Immature natural killer cell (primary cell): ENCODE data around the gene WDR37. TPM values are rescaled to one million over a fixed set of nuclear protein-coding genes. Genes with fewer than 3 reads are reported as not detected.
A peak's percentile ranks its signal among the peaks of the same experiment; 100 is the strongest.
"Not testable (repeated sequence)": the region's sequence is repeated elsewhere in the genome, so short reads cannot be mapped to it uniquely, and the experiment has no call there.

Experiments
- DNase-seq, 3 donors: peaks; one replicate each; pipeline ENCODE4 v3.0.0; 2022; ENCODE audit warnings: mixed read lengths in 1 of 3
- H3K27ac Mint-ChIP-seq, 6 donors: one replicate each; pipeline ENCODE4 v1.8.0; 2020; ENCODE audit warnings: mixed read lengths in 6 of 6, mild to moderate bottlenecking in 5 of 6, inconsistent platforms in 4 of 6, moderate library complexity in 3 of 6
- H3K27me3 Mint-ChIP-seq, 3 donors: one replicate each; pipeline ENCODE4 v1.8.0; 2020 to 2021; ENCODE audit warnings: low read depth in 3 of 3, mild to moderate bottlenecking in 3 of 3, mixed read lengths in 3 of 3, moderate library complexity in 3 of 3, inconsistent platforms in 1 of 3
- H3K36me3 Mint-ChIP-seq, 3 donors: one replicate each; pipeline ENCODE4 v1.8.0; 2020; ENCODE audit warnings: mixed read lengths in 3 of 3, inconsistent platforms in 2 of 3, mild to moderate bottlenecking in 2 of 3
- H3K4me1 Mint-ChIP-seq, 2 donors: one replicate each; pipeline ENCODE4 v1.8.0; 2020; ENCODE audit warnings: inconsistent platforms in 2 of 2, mild to moderate bottlenecking in 2 of 2, mixed read lengths in 2 of 2, moderate library complexity in 1 of 2
- H3K4me3 Mint-ChIP-seq, 5 donors: one replicate each; pipeline ENCODE4 v1.8.0; 2020; ENCODE audit warnings: mild to moderate bottlenecking in 5 of 5, mixed read lengths in 5 of 5, inconsistent platforms in 3 of 5, moderate library complexity in 3 of 5
- H3K9me3 Mint-ChIP-seq, 6 donors: one replicate each; pipeline ENCODE4 v1.8.0; 2020; ENCODE audit warnings: mild to moderate bottlenecking in 6 of 6, mixed read lengths in 6 of 6, inconsistent platforms in 4 of 6, moderate library complexity in 3 of 6
- polyA plus RNA-seq, 3 donors: library from polyadenylated mRNA; unstranded; fragments of 300-500 nt; fragmentation: Illumina TruSeq; gene quantifications; one replicate each; pipeline ENCODE4 v1.2.3, GENCODE V29; 2021

The WDR37 gene
- 10 to 100 TPM; 16.7 to 32.2 (median 26.5) TPM for polyA plus RNA-seq

- Mint-ChIP-seq H3K4me3 (peak within 1 kb of the TSS; percentile 93 to 98 (median 94)), H3K9me3 (no peaks in the 10 kb centered on the region), H3K27ac (peak within 1 kb of the TSS; percentile 95 to 99 (median 98)), H3K4me1 (peaks cover 83 to 90% of the 10 kb centered on the region in 2 donors), H3K27me3 (peaks cover 9 to 23% (median 15%) of the 10 kb centered on the region in 3 donors), H3K36me3 (peaks cover 6 to 16% (median 8%) of the 10 kb centered on the region in 3 donors)
- DNase-seq, result peak; percentile 89 to 93 (median 92)
These were observed at the start of gene WDR37 for GRCh38 chr10:1056326-1057105. Gene WDR37, plus strand, starts transcription at chr10:1056385. Its CDS starts 15,771 bp downstream, at chr10:1072156.

- Mint-ChIP-seq H3K27me3 (peaks cover 5 to 18% (median 9%) of the 10 kb centered on the region in 3 donors), H3K36me3 (peaks cover 52 to 81% (median 62%) of the 10 kb centered on the region in 3 donors), H3K27ac (no peak overlapping the region), H3K9me3 (peaks cover 0 to 14% (median 3%) of the 10 kb centered on the region in 6 donors), H3K4me1 (peaks cover 3 to 26% of the 10 kb centered on the region in 2 donors), H3K4me3 (no peak overlapping the region)
- DNase-seq, result no peak
These were observed 49.6 kb upstream of the WDR37 start for GRCh38 chr10:1006573-1006972.

GRCh38 chr10:1007583-1007982 lies 48.6 kb upstream of the WDR37 start:
- H3K4me1 Mint-ChIP-seq, result peaks cover 2 to 27% of the 10 kb centered on the region in 2 donors
- H3K27me3 Mint-ChIP-seq, result peaks cover 5 to 21% (median 14%) of the 10 kb centered on the region in 3 donors
- peak overlapping the region in 4 of 6 donors; percentile 23 to 73 (median 53) for H3K27ac Mint-ChIP-seq
- no peak for DNase-seq
- H3K36me3 Mint-ChIP-seq, result peaks cover 50 to 81% (median 61%) of the 10 kb centered on the region in 3 donors
- H3K4me3 Mint-ChIP-seq, result no peak overlapping the region
- peaks cover 0 to 11% (median under 1%) of the 10 kb centered on the region in 6 donors for H3K9me3 Mint-ChIP-seq

- Mint-ChIP-seq H3K36me3 (peaks cover 46 to 78% (median 57%) of the 10 kb centered on the region in 3 donors), H3K9me3 (peaks cover 0 to 5% (median 0%) of the 10 kb centered on the region in 6 donors), H3K4me1 (peaks cover 2 to 27% of the 10 kb centered on the region in 2 donors), H3K27ac (peak overlapping the region in 4 of 6 donors; percentile 73 to 92 (median 82)), H3K27me3 (peaks cover 5 to 21% (median 14%) of the 10 kb centered on the region in 3 donors), H3K4me3 (no peak overlapping the region)
- no peak for DNase-seq
These were observed 47.1 kb upstream of the WDR37 start for GRCh38 chr10:1009071-1009494.

GRCh38 chr10:1009947-1010346 lies 46.2 kb upstream of the WDR37 start:
- Mint-ChIP-seq H3K4me1 (peaks cover 2 to 27% of the 10 kb centered on the region in 2 donors), H3K27ac (peak overlapping the region in 4 of 6 donors; percentile 74 to 96 (median 84)), H3K36me3 (peaks cover 48 to 84% (median 59%) of the 10 kb centered on the region in 3 donors), H3K27me3 (peaks cover 5 to 21% (median 13%) of the 10 kb centered on the region in 3 donors), H3K4me3 (peak overlapping the region in 2 of 5 donors; percentile 46 to 58)
- DNase-seq, result peak in 2 of 3 donors; percentile 60 to 67
- H3K9me3 Mint-ChIP-seq, result not testable (repeated sequence)

- H3K27ac Mint-ChIP-seq, result peak overlapping the region in 3 of 6 donors; percentile 12 to 53 (median 31)
- peaks cover 2 to 27% of the 10 kb centered on the region in 2 donors for H3K4me1 Mint-ChIP-seq
- no peak overlapping the region for H3K4me3 Mint-ChIP-seq
- no peak for DNase-seq
- H3K27me3 Mint-ChIP-seq, result peaks cover 5 to 21% (median 13%) of the 10 kb centered on the region in 3 donors
- H3K36me3 Mint-ChIP-seq, result peaks cover 48 to 81% (median 54%) of the 10 kb centered on the region in 3 donors
- peaks cover 0 to 5% (median 0%) of the 10 kb centered on the region in 6 donors for H3K9me3 Mint-ChIP-seq
These were observed 45.5 kb upstream of the WDR37 start for GRCh38 chr10:1010703-1011102.

- H3K27ac Mint-ChIP-seq, result peak overlapping the region in 3 of 6 donors; percentile 7 to 56 (median 53)
- H3K4me1 Mint-ChIP-seq, result peaks cover 2 to 27% of the 10 kb centered on the region in 2 donors
- H3K4me3 Mint-ChIP-seq, result no peak overlapping the region
- peaks cover 0 to 5% (median 0%) of the 10 kb centered on the region in 6 donors for H3K9me3 Mint-ChIP-seq
- DNase-seq, result no peak
- H3K36me3 Mint-ChIP-seq, result peaks cover 48 to 73% (median 49%) of the 10 kb centered on the region in 3 donors
- peaks cover 5 to 21% (median 13%) of the 10 kb centered on the region in 3 donors for H3K27me3 Mint-ChIP-seq
These were observed 44.5 kb upstream of the WDR37 start for GRCh38 chr10:1011696-1012095.

GRCh38 chr10:1015688-1016087 lies 40.5 kb upstream of the WDR37 start:
- Mint-ChIP-seq H3K27ac (no peak overlapping the region), H3K4me3 (no peak overlapping the region), H3K9me3 (no peaks in the 10 kb centered on the region), H3K27me3 (peaks cover 1 to 9% (median 8%) of the 10 kb centered on the region in 3 donors), H3K4me1 (peaks cover 0 to 8% of the 10 kb centered on the region in 2 donors), H3K36me3 (peaks cover 31 to 65% (median 43%) of the 10 kb centered on the region in 3 donors)
- DNase-seq, result no peak

GRCh38 chr10:1019362-1019761 lies 36.8 kb upstream of the WDR37 start:
- H3K36me3 Mint-ChIP-seq, result peaks cover 6 to 33% (median 17%) of the 10 kb centered on the region in 3 donors
- H3K9me3 Mint-ChIP-seq, result no peaks in the 10 kb centered on the region
- no peaks in the 10 kb centered on the region for H3K4me1 Mint-ChIP-seq
- peaks cover 0 to 1% (median 0%) of the 10 kb centered on the region in 3 donors for H3K27me3 Mint-ChIP-seq
- DNase-seq, result no peak
- H3K27ac Mint-ChIP-seq, result peak overlapping the region in 3 of 6 donors; percentile 2 to 60 (median 14)
- H3K4me3 Mint-ChIP-seq, result no peak overlapping the region

- H3K4me3 Mint-ChIP-seq, result no peak overlapping the region
- peaks cover 0 to 1% (median 0%) of the 10 kb centered on the region in 3 donors for H3K27me3 Mint-ChIP-seq
- no peaks in the 10 kb centered on the region for H3K9me3 Mint-ChIP-seq
- DNase-seq, result no peak
- H3K4me1 Mint-ChIP-seq, result no peaks in the 10 kb centered on the region
- H3K27ac Mint-ChIP-seq, result peak overlapping the region in 2 of 6 donors; percentile 48 to 66
- H3K36me3 Mint-ChIP-seq, result peaks cover 6 to 29% (median 18%) of the 10 kb centered on the region in 3 donors
These were observed 35.7 kb upstream of the WDR37 start for GRCh38 chr10:1020460-1020859.

- Mint-ChIP-seq H3K27ac (no peak overlapping the region), H3K27me3 (peaks cover 0 to 1% (median 0%) of the 10 kb centered on the region in 3 donors), H3K4me1 (no peaks in the 10 kb centered on the region), H3K36me3 (peaks cover 6 to 25% (median 20%) of the 10 kb centered on the region in 3 donors), H3K4me3 (no peak overlapping the region), H3K9me3 (no peaks in the 10 kb centered on the region)
- no peak for DNase-seq
These were observed 35.2 kb upstream of the WDR37 start for GRCh38 chr10:1020958-1021357.

- Mint-ChIP-seq H3K4me3 (no peak overlapping the region), H3K36me3 (peaks cover 0 to 18% (median 13%) of the 10 kb centered on the region in 3 donors), H3K4me1 (no peaks in the 10 kb centered on the region), H3K27ac (no peak overlapping the region), H3K9me3 (no peaks in the 10 kb centered on the region), H3K27me3 (peaks cover 0 to 1% (median 0%) of the 10 kb centered on the region in 3 donors)
- DNase-seq, result no peak
These were observed 33.8 kb upstream of the WDR37 start for GRCh38 chr10:1022413-1022812.

GRCh38 chr10:1024103-1024502 lies 32.1 kb upstream of the WDR37 start:
- Mint-ChIP-seq H3K4me3 (no peak overlapping the region), H3K9me3 (no peaks in the 10 kb centered on the region), H3K4me1 (no peaks in the 10 kb centered on the region), H3K27ac (no peak overlapping the region), H3K36me3 (peaks cover 0 to 8% (median 3%) of the 10 kb centered on the region in 3 donors), H3K27me3 (peaks cover 0 to 1% (median 0%) of the 10 kb centered on the region in 3 donors)
- DNase-seq, result no peak

- no peak for DNase-seq
- no peaks in the 10 kb centered on the region for H3K9me3 Mint-ChIP-seq
- peak within 1 kb of the TSS in 1 of 6 donors; percentile 65 for H3K27ac Mint-ChIP-seq
- peaks cover 0 to 1% (median 0%) of the 10 kb centered on the region in 3 donors for H3K27me3 Mint-ChIP-seq
- H3K4me1 Mint-ChIP-seq, result no peaks in the 10 kb centered on the region
- H3K36me3 Mint-ChIP-seq, result peaks cover 0 to 3% (median 0%) of the 10 kb centered on the region in 3 donors
- H3K4me3 Mint-ChIP-seq, result no peak within 1 kb of the TSS
These were observed 30.5 kb upstream of the WDR37 start, which contains the start of gene IDI2 for GRCh38 chr10:1025683-1026082. Gene IDI2, minus strand, starts transcription at chr10:1025859. Its CDS starts 1,136 bp downstream, at chr10:1024723.
